ENCODE results near the gene LRRC7.
A peak's percentile ranks its signal among the peaks of the same experiment; 100 is the strongest.
"Not testable (repeated sequence)": the region's sequence is repeated elsewhere in the genome, so short reads cannot be mapped to it uniquely, and the experiment has no call there.

The LRRC7 gene

DNA sequence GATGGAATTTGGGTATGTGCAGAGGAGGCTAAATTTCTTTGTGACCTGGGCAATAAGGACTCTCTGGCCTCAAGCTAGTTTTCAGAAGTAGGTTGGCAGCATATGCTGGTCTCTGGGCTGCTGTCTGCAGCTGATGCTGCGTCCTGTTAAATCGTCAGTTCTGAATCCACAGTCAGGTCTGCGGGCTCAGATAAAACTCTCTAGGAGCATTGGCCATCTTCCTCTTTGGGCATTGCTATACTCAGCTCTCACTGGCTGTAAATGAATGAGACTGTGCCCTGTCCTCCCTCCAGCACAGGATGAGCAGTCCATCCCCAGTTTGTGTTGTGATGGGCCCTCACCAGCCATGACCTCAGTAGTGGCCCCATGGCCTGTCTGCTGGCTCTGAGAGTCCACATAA is 365.0 kb downstream of the LRRC7 start:
- no peaks in the 10 kb centered on the region for H3K27me3 ChIP-seq (ENCODE audit: control insufficient read depth, insufficient read depth, low read length)
- H3K9me3 ChIP-seq (replicated peaks; ENCODE audit: low read length): no peaks in the 10 kb centered on the region
- no peak overlapping the region for H3K4me3 ChIP-seq (ENCODE audit: low read length)
- H3K4me2 ChIP-seq (ENCODE audit: low read length): no peak overlapping the region
- no peaks in the 10 kb centered on the region for H3K4me1 ChIP-seq (ENCODE audit: control insufficient read depth, insufficient read depth, low read length)
- no peaks in the 10 kb centered on the region for H3K36me3 ChIP-seq (ENCODE audit: insufficient read depth, low read length)
- no peak overlapping the region for H3K9ac ChIP-seq (ENCODE audit: low read depth, low read length)

DNA sequence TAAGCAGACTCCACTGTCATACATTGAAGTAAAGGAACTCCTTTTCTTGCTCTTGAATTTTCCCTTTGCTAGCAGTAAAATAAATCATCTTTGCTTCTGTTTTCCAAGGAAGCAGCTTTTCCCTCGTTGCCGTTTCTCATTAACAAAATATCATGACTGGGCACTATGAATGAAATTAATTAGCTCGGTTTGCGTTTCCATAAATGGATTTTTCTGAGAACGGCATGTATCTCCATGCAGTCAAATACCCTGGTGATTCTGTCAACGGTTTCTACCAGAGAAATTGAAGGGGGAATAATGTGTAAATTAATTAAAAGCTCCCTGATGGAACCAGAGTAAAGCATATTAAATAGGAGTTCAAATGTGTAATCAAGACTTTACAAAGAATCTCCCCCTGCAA is 372.5 kb downstream of the LRRC7 start:
- Histone ChIP-seq H3K4me1 (ENCODE audit: control insufficient read depth, insufficient read depth, low read length) (no peaks in the 10 kb centered on the region), H3K4me3 (ENCODE audit: low read length) (no peak overlapping the region), H3K36me3 (ENCODE audit: insufficient read depth, low read length) (no peaks in the 10 kb centered on the region), H3K4me2 (ENCODE audit: low read length) (no peak overlapping the region), H3K27me3 (ENCODE audit: control insufficient read depth, insufficient read depth, low read length) (no peaks in the 10 kb centered on the region), H3K9me3 (replicated peaks; ENCODE audit: low read length) (no peaks in the 10 kb centered on the region), H3K9ac (ENCODE audit: low read depth, low read length) (no peak overlapping the region)

DNA sequence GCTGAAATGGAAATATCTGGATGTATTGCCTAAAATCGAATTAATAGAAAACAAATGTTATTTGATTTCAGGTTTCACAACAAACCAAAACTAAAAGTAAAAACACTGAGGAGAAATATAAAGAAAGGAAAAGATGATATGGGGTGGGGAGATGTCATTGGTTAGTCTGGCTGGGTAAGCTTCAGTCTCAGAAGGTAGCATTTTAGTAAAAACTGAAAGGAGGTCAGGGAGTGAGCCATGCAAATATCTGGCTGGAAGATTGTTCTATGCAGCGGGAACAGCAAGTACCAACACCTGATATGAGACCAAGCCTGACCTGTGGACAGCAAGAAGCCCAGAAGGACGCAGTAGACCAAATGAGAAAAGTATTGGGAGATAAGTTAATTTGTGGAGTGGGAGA is 373.1 kb downstream of the LRRC7 start:
- Histone ChIP-seq H3K4me1 (ENCODE audit: control insufficient read depth, insufficient read depth, low read length) (no peaks in the 10 kb centered on the region), H3K4me3 (ENCODE audit: low read length) (no peak overlapping the region), H3K9me3 (replicated peaks; ENCODE audit: low read length) (no peaks in the 10 kb centered on the region), H3K9ac (ENCODE audit: low read depth, low read length) (no peak overlapping the region), H3K27me3 (ENCODE audit: control insufficient read depth, insufficient read depth, low read length) (no peaks in the 10 kb centered on the region), H3K4me2 (ENCODE audit: low read length) (no peak overlapping the region), H3K36me3 (ENCODE audit: insufficient read depth, low read length) (no peaks in the 10 kb centered on the region)

DNA sequence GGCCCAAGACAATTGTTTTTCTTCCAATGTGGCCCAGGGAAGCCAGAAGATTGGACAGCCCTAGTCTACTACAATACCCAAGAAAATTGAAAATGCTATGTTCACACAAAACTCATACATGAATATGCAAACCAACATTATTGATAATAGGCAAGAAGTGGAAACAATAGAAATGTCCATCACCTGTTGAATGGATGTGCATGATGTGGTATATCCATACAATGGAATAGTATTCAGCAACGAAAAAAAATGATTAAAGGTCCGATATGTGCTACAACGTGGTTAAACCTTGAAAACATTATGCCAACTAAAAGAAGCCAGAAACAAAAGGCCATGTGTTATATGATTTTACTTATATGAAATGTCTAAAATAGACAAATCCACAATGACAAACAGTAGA is 375.3 kb downstream of the LRRC7 start:
- H3K9ac ChIP-seq (ENCODE audit: low read depth, low read length): no peak overlapping the region
- H3K27me3 ChIP-seq (ENCODE audit: control insufficient read depth, insufficient read depth, low read length): no peaks in the 10 kb centered on the region
- H3K36me3 ChIP-seq (ENCODE audit: insufficient read depth, low read length): no peaks in the 10 kb centered on the region
- H3K4me1 ChIP-seq (ENCODE audit: control insufficient read depth, insufficient read depth, low read length): no peaks in the 10 kb centered on the region
- no peak overlapping the region for H3K4me3 ChIP-seq (ENCODE audit: low read length)
- H3K9me3 ChIP-seq (replicated peaks; ENCODE audit: low read length): no peaks in the 10 kb centered on the region
- no peak overlapping the region for H3K4me2 ChIP-seq (ENCODE audit: low read length)

DNA sequence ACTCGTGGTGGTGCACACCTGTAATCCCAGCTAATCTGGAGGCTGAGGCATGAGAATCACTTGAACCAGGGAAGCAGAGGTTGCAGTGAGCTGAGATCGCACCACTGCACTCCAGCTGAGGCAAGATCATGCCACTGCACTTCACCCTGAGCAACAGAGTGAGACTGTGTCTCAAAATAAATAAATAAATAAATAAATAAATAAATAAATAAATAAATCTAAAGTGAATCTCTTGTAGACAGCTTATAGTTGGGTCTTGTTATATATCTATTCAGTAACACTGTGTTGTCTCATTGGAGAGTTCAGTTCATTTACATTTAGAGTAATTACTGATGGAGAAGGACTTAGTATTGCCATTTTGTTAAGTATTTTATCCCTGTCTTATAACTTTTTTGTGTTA is 379.2 kb downstream of the LRRC7 start:
- H3K36me3 ChIP-seq (ENCODE audit: insufficient read depth, low read length): no peaks in the 10 kb centered on the region
- no peak overlapping the region for H3K4me3 ChIP-seq (ENCODE audit: low read length)
- H3K9ac ChIP-seq (ENCODE audit: low read depth, low read length): no peak overlapping the region
- H3K27me3 ChIP-seq (ENCODE audit: control insufficient read depth, insufficient read depth, low read length): no peaks in the 10 kb centered on the region
- no peaks in the 10 kb centered on the region for H3K4me1 ChIP-seq (ENCODE audit: control insufficient read depth, insufficient read depth, low read length)
- H3K4me2 ChIP-seq (ENCODE audit: low read length): no peak overlapping the region
- no peaks in the 10 kb centered on the region for H3K9me3 ChIP-seq (replicated peaks; ENCODE audit: low read length)

DNA sequence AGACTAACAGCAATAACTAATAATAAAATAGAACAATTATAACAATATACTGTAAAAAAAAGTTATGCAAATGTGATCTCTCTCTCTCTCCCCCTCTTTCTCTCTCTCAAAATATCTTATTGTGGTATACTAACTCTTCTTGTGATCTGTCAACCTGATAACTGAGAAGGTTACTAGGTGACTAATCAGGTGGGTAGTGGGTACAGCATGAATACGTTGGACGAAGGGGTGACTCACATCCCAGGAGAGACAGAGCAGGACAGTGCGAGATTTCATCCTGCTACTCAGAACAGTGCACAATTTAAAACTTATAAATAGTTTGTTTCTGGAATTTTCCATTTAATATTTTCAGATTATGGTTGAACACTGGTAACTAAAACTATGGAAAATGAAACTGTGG is 380.1 kb downstream of the LRRC7 start:
- Histone ChIP-seq H3K9ac (ENCODE audit: low read depth, low read length) (no peak overlapping the region), H3K4me3 (ENCODE audit: low read length) (no peak overlapping the region), H3K4me1 (ENCODE audit: control insufficient read depth, insufficient read depth, low read length) (no peaks in the 10 kb centered on the region), H3K36me3 (ENCODE audit: insufficient read depth, low read length) (no peaks in the 10 kb centered on the region), H3K27me3 (ENCODE audit: control insufficient read depth, insufficient read depth, low read length) (no peaks in the 10 kb centered on the region), H3K9me3 (replicated peaks; ENCODE audit: low read length) (no peaks in the 10 kb centered on the region), H3K4me2 (ENCODE audit: low read length) (no peak overlapping the region)

DNA sequence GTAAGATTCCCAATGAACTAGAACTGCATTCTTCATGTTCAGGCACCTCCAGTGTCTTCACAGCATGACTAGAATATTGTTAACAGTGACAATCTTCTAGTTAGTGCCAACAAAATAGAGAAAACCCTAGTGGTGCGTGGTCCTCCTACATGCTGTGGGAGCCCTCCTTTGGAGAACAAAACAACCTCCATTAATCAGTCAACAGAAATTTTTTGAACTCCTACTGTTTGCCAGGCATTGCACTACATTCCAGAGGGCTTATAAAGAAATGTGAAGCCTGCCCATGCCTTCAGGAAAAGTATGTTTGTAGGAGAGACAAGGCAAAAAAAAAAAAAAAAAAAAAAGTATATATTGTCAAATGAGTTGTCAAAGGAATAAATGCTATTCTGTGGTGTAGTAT is 385.0 kb downstream of the LRRC7 start:
- Histone ChIP-seq H3K9me3 (replicated peaks; ENCODE audit: low read length) (no peaks in the 10 kb centered on the region), H3K4me3 (ENCODE audit: low read length) (no peak overlapping the region), H3K9ac (ENCODE audit: low read depth, low read length) (no peak overlapping the region), H3K27me3 (ENCODE audit: control insufficient read depth, insufficient read depth, low read length) (no peaks in the 10 kb centered on the region), H3K36me3 (ENCODE audit: insufficient read depth, low read length) (no peaks in the 10 kb centered on the region), H3K4me1 (ENCODE audit: control insufficient read depth, insufficient read depth, low read length) (no peaks in the 10 kb centered on the region), H3K4me2 (ENCODE audit: low read length) (no peak overlapping the region)

DNA sequence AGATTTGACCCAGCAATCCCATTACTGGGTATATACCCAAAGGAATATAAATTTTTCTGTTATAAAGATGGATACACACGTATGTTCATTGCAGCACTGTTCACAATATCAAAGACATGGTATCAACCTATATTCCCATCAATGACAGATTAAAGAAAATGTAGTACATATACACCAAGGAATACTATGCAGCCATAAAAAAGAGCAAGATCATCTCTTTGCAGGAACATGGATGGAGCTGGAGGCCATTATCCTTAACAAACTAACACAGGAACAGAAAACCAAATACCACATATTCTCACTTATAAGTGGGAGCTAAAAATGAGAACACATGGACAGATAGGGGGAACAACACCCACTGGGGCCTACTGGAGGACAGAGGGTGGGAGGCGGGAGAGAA is 394.7 kb downstream of the LRRC7 start:
- not testable (repeated sequence) for H3K4me3 ChIP-seq (ENCODE audit: low read length); H3K4me2 ChIP-seq (ENCODE audit: low read length); H3K4me1 ChIP-seq (ENCODE audit: control insufficient read depth, insufficient read depth, low read length); H3K36me3 ChIP-seq (ENCODE audit: insufficient read depth, low read length); H3K27me3 ChIP-seq (ENCODE audit: control insufficient read depth, insufficient read depth, low read length); H3K9me3 ChIP-seq (replicated peaks; ENCODE audit: low read length); H3K9ac ChIP-seq (ENCODE audit: low read depth, low read length)

DNA sequence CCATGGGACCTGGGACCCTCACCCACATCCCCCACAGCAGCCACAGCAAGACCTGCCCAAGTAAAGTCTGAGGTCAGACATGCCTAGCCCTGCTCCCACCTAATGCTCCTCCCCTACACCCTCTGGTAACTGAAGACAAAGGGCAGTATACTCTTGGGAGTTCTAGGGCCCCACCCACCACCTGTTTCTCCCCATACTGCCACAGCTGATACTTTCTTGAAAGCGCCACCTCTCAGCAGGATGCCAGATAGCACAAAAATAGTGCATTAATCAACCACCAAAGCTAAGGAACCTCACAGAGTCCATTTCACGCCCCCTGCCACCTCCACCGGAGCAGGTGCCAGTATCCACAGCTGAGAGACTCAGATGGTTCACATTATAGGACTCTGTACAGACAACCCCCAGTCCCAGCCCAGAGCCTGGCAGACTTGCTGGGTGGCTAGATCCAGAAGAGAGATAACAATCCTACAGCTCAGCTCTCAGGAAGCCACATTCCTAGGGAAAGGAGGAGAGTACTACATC is 399.6 kb downstream of the LRRC7 start:
- Histone ChIP-seq H3K4me2 (ENCODE audit: low read length) (no peak overlapping the region), H3K9ac (ENCODE audit: low read depth, low read length) (no peak overlapping the region), H3K4me1 (ENCODE audit: control insufficient read depth, insufficient read depth, low read length) (no peaks in the 10 kb centered on the region), H3K27me3 (ENCODE audit: control insufficient read depth, insufficient read depth, low read length) (no peaks in the 10 kb centered on the region), H3K4me3 (ENCODE audit: low read length) (no peak overlapping the region), H3K36me3 (ENCODE audit: insufficient read depth, low read length) (no peaks in the 10 kb centered on the region), H3K9me3 (replicated peaks; ENCODE audit: low read length) (no peaks in the 10 kb centered on the region)

DNA sequence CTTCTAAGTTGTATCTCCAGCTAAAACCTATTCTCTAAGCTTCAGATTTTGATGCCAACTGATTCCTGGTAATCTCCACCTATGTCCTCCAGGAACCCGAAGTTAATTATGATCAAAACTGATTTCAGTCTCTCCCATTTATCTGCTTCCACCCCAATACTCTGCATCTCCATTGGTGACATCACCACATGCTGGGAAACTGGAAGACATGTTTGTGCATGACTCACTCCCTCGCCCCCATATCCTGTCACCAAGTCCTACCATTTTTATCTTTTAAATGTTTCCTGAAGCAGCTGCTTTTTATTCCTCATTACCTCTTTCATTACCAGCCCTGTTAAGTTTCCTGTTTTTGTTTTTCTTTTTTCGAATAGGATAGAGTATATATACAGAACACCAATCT is 409.2 kb downstream of the LRRC7 start:
- H3K27me3 ChIP-seq (ENCODE audit: control insufficient read depth, insufficient read depth, low read length): no peaks in the 10 kb centered on the region
- H3K4me1 ChIP-seq (ENCODE audit: control insufficient read depth, insufficient read depth, low read length): peaks cover 9% of the 10 kb centered on the region
- no peak overlapping the region for H3K9ac ChIP-seq (ENCODE audit: low read depth, low read length)
- no peak overlapping the region for H3K4me3 ChIP-seq (ENCODE audit: low read length)
- H3K36me3 ChIP-seq (ENCODE audit: insufficient read depth, low read length): no peaks in the 10 kb centered on the region
- H3K4me2 ChIP-seq (ENCODE audit: low read length): no peak overlapping the region
- no peaks in the 10 kb centered on the region for H3K9me3 ChIP-seq (replicated peaks; ENCODE audit: low read length)

DNA sequence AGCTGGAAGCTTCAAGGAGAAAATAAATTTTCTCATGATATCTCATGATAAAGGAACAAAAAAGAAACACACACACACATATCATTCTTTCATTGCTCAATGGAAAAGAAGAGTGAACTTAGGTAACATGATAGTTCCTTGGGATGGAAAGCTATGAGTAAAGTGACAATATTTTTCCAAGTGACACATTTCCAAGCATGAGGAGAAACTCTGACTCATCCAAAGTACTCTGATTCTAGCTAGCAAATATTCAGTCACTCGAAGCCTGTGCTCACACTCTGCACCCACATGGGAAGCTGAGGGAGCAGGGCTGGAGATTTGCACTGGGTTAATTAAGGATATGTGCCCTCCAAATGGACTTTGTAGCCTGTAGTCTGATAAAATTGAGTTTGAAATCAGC is 415.3 kb downstream of the LRRC7 start:
- no peak overlapping the region for H3K9ac ChIP-seq (ENCODE audit: low read depth, low read length)

DNA sequence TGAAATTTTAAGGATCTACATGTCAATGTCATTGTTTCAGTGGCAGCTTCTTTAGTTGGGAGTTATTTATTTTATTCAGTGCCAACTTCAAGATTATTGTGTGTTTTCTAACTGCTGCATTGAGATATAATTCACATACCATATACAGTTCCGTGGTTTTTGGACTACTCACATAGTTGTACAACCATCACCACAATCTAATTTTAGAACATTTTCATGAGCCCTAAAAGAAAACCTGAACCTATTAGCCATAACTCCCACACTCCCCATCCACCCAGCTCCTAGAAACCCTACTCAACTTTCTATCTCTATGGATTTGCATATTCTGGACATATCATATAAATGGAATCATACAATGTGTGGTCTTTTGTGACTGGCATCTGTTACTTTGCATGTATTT is 417.7 kb downstream of the LRRC7 start:
- no peaks in the 10 kb centered on the region for H3K9me3 ChIP-seq (replicated peaks; ENCODE audit: low read length)
- H3K4me3 ChIP-seq (ENCODE audit: low read length): no peak overlapping the region
- H3K4me2 ChIP-seq (ENCODE audit: low read length): no peak overlapping the region
- peaks cover 14% of the 10 kb centered on the region for H3K4me1 ChIP-seq (ENCODE audit: control insufficient read depth, insufficient read depth, low read length)
- H3K27me3 ChIP-seq (ENCODE audit: control insufficient read depth, insufficient read depth, low read length): no peaks in the 10 kb centered on the region
- H3K9ac ChIP-seq (ENCODE audit: low read depth, low read length): no peak overlapping the region
- H3K36me3 ChIP-seq (ENCODE audit: insufficient read depth, low read length): no peaks in the 10 kb centered on the region

More for the DNA sequence above, 415.3 kb downstream of the LRRC7 start:
- no peak overlapping the region for H3K4me3 ChIP-seq (ENCODE audit: low read length)
- H3K9me3 ChIP-seq (replicated peaks; ENCODE audit: low read length): no peaks in the 10 kb centered on the region
- H3K4me2 ChIP-seq (ENCODE audit: low read length): peak overlapping the region; percentile 12
- no peaks in the 10 kb centered on the region for H3K36me3 ChIP-seq (ENCODE audit: insufficient read depth, low read length)
- H3K4me1 ChIP-seq (ENCODE audit: control insufficient read depth, insufficient read depth, low read length): peaks cover 14% of the 10 kb centered on the region
- no peaks in the 10 kb centered on the region for H3K27me3 ChIP-seq (ENCODE audit: control insufficient read depth, insufficient read depth, low read length)
